GM06990 (cell line): ENCODE results near the gene TBC1D24.

Source experiments
- DNase-seq: peaks from one replicate; pipeline ENCODE4 v3.0.0-alpha.2; 2011; ENCODE audit not compliant: insufficient read length; ENCODE audit errors: extremely low read depth
- H3K27me3 ChIP-seq: replicated peaks from 2 replicates; pipeline ENCODE4 v1.6.0; 2011; ENCODE audit warnings: low read length; ENCODE audit not compliant: control insufficient read depth, insufficient read depth
- H3K36me3 ChIP-seq: 2 replicates; pipeline ENCODE4 v1.5.1; 2011; ENCODE audit warnings: low read length; ENCODE audit not compliant: control insufficient read depth, insufficient read depth
- H3K4me3 ChIP-seq: replicated peaks from 2 replicates; pipeline ENCODE4 v1.5.1; 2011; ENCODE audit warnings: low read depth, mild to moderate bottlenecking, control low read depth, low read length
- CTCF ChIP-seq: IDR thresholded peaks from 2 replicates; pipeline ENCODE4 v1.5.1; 2011; ENCODE audit warnings: low read length, control low read depth, mild to moderate bottlenecking, inconsistent platforms; ENCODE audit not compliant: insufficient read depth, poor library complexity, severe bottlenecking

The TBC1D24 gene

GRCh38 chr16:2505695-2506094, 30.8 kb downstream of the TBC1D24 start:
- H3K4me3 ChIP-seq: no peak overlapping the region

GRCh38 chr16:2507052-2507659, 32.2 kb downstream of the TBC1D24 start:
- Histone ChIP-seq H3K27me3 (no peaks in the 10 kb centered on the region), H3K4me3 (no peak overlapping the region)
- peak; percentile 48 for DNase-seq

More at GRCh38 chr16:2505695-2506094, 30.8 kb downstream of the TBC1D24 start:
- no peak for DNase-seq
- TF ChIP-seq CTCF: no peak
- Histone ChIP-seq H3K36me3 (no peaks in the 10 kb centered on the region), H3K27me3 (no peaks in the 10 kb centered on the region)

GRCh38 chr16:2507665-2508064, 32.7 kb downstream of the TBC1D24 start:
- TF ChIP-seq CTCF: no peak
- Histone ChIP-seq H3K36me3 (no peaks in the 10 kb centered on the region), H3K27me3 (no peaks in the 10 kb centered on the region), H3K4me3 (no peak overlapping the region)
- no peak for DNase-seq

More at GRCh38 chr16:2507052-2507659, 32.2 kb downstream of the TBC1D24 start:
- peak; percentile 35 for TF ChIP-seq CTCF
- H3K36me3 ChIP-seq: no peaks in the 10 kb centered on the region

- no peaks in the 10 kb centered on the region for H3K36me3 ChIP-seq
- no peaks in the 10 kb centered on the region for H3K27me3 ChIP-seq
- no peak overlapping the region for H3K4me3 ChIP-seq
- DNase-seq: no peak
- no peak for TF ChIP-seq CTCF
Measured at GRCh38 chr16:2508722-2509400, 33.9 kb downstream of the TBC1D24 start.

- no peak overlapping the region for H3K4me3 ChIP-seq
- no peak for DNase-seq
- H3K36me3 ChIP-seq: peaks cover 2% of the 10 kb centered on the region
- no peak for TF ChIP-seq CTCF
- H3K27me3 ChIP-seq: no peaks in the 10 kb centered on the region
Measured at GRCh38 chr16:2511128-2511800, 36.3 kb downstream of the TBC1D24 start.
